ENCODE data around the gene BCL6B. TPM values are rescaled to one million over a fixed set of nuclear protein-coding genes. Genes with fewer than 3 reads are reported as not detected.
"Not testable (repeated sequence)": the region's sequence is repeated elsewhere in the genome, so short reads cannot be mapped to it uniquely, and the experiment has no call there.

Gene BCL6B, protein sequence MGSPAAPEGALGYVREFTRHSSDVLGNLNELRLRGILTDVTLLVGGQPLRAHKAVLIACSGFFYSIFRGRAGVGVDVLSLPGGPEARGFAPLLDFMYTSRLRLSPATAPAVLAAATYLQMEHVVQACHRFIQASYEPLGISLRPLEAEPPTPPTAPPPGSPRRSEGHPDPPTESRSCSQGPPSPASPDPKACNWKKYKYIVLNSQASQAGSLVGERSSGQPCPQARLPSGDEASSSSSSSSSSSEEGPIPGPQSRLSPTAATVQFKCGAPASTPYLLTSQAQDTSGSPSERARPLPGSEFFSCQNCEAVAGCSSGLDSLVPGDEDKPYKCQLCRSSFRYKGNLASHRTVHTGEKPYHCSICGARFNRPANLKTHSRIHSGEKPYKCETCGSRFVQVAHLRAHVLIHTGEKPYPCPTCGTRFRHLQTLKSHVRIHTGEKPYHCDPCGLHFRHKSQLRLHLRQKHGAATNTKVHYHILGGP
- total RNA-seq = 21.6 TPM

- no peak for DNase-seq (ENCODE audit: low spot score)
Observed at GRCh38 chr17:7022781-7023571, at the start of gene BCL6B. Gene BCL6B (plus strand): TSS chr17:7023050. CDS start chr17:7023672, 622 bp downstream.

DNA sequence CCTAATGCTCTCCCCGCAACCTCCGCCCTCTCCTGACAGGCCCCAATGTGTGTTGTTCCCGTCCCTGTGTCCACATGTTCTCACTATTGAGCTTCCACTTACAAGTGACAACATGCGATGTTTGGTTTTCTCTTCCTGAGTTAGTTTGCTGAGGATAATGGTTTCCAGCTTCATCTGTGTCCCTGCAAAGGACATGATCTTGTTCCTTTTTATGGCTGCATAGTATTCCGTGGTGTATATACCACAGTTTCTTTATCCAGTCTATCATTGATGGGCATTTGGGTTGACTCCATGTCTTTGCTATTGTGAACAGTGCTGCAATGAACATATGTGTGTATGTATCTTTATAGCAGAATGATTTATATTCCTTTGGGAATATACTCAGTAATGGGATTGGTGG, 43.4 kb upstream of the BCL6B start:
- DNase-seq (ENCODE audit: low spot score) = not testable (repeated sequence)

- no peak for DNase-seq (ENCODE audit: low spot score)
Observed at GRCh38 chr17:6981426-6981825, 41.4 kb upstream of the BCL6B start.

DNA sequence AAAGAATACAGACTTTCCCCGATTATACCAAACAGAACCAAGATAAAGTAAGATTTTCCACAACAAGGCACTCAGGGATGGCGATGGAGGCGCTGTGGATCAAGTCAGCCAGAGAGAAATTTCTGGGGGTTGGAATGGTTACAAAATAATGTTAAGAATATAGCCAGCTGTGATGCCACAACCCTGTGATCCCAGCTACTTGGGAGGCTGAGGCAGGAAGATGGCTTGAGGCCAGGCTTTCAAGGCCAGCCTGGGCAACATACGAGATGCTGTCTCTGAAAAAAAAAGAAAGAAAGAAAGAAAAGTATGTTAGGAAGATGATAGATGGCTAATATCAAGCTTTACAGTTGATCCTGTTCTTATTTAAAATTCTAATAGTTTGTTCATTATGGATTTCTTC, 37.6 kb upstream of the BCL6B start:
- no peak for DNase-seq (ENCODE audit: low spot score)

- no peak for DNase-seq (ENCODE audit: low spot score)
Observed at GRCh38 chr17:6986676-6987075, 36.2 kb upstream of the BCL6B start.

DNA sequence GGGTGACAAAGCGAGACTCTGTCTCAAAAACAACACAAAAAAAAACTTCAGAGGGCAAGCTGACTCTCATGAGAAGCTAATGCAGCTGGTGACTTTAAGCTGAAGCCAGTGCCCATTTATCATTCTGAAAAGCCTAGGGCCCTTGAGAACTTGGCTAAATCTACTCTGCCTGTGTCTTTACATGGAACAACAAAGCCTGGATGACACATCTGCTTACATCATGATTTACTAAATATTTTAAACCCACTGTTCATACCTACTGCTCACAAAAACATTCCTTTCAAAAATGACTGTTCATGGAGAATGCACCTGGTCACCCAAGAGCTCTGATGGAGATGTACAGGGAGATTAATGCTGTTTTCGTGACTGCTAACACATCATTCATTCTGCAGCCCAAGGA, 33.1 kb upstream of the BCL6B start:
- DNase-seq (ENCODE audit: low spot score) = no peak

- not testable (repeated sequence) for DNase-seq (ENCODE audit: low spot score)
Observed at GRCh38 chr17:6993613-6994056, 29.2 kb upstream of the BCL6B start.

DNA sequence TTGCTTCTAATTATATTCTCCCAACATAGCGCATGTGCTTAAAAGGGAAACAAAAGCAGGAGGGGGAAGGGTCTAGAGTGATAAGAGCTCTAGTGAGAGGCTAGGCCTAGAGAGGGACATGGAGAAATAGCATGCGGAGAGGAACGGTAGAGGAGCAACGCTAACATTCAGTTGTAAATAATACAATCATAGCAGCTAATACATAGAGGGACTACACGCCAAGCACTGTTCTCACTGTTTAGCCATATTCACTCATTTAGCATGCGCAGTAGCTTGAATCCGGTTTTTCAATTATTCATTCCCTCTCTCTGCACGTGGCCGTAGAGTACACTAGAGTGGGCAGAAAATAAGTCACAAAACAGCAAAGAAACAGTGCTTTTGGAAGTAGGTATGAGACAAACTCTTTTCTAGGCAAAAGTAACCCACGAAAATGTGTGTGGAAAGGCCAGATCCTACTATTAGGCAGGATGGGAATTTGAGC, 28.7 kb upstream of the BCL6B start:
- no peak for DNase-seq (ENCODE audit: low spot score)

DNA sequence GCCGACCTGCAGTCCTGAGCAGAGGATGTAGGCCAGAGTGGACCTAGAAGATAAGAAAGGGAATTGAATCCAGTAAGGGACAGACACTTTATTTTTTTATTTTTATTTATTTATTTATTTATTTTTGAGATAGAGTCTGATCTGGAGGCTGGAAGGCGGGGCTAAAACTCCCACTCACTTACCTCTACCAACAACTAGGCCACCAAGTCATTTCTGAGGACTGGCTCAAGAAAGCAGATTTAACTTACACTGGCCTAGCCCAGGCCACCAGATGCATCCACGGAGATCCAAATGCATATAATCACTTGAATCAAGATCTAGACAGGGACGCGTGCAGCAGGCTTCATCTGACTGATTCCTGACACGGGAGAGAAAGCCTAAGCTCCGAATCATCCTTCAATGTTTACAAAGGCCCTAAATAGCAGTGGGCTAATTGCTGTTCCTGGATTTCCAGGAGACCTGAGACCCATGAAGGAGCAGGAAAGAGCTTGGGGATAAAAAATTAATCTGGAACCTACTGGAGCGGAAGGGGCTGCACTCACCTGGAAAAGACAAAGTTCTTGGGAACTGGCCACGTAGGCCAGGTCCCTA, 28.1 kb upstream of the BCL6B start:
- no peak for DNase-seq (ENCODE audit: low spot score)

GRCh38 chr17:6995500-6996255, 27.2 kb upstream of the BCL6B start, which contains the start of gene ALOX12:
Gene ALOX12 (plus strand): TSS chr17:6996049. CDS start chr17:6996118, 69 bp downstream.
- peak; percentile 80 for DNase-seq (ENCODE audit: low spot score)

GRCh38 chr17:6996256-6997011, 26.4 kb upstream of the BCL6B start:
- no peak for DNase-seq (ENCODE audit: low spot score)

DNA sequence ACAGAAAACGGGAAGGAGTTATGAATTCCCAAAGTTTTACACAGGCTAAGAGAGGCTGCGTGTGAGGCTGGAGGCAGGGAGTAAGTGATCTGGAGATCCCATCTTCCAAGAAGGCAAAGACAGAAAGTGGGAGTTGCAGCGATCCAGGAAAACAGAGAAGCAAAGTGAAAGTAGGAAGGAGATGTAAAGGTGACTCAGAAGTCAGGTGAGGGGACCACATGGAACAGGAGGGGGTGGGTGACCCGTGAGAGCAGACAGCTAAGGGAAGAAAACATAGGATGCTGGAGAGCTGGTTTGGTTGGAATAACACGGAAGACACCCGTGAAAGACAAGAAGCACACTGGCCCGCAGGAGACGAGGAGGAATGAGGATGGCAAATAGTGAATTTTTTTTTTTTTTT, 25.7 kb upstream of the BCL6B start:
- no peak for DNase-seq (ENCODE audit: low spot score)

- DNase-seq (ENCODE audit: low spot score) = no peak
Observed at GRCh38 chr17:6998855-6999508, 23.9 kb upstream of the BCL6B start.

DNA sequence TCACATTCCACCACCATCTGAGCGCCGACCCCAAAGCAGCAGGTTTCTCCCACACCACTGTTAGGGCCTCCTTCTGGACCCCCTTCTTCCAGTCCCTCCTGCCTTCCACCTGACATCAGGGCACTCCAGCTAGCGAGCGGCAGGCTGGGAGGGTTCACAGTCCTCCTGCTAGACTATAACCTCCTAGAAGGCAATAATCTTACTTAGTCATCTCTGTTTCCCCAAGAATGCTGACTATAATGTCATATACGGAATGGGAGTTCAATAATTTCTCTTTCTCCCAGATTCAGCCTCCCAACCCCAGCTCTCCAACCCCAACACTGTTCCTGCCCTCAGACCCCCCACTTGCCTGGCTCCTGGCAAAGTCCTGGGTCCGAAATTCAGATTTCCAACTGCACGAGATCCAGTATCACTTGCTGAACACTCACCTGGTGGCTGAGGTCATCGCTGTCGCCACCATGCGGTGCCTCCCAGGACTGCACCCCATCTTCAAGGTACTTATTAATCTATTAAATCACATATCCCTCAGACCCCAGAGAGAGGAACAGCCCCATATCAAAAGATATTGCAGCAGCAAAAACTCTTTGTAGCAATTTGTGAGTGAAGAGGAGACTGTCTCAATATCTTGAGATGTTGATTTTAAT, 21.4 kb upstream of the BCL6B start:
- no peak for DNase-seq (ENCODE audit: low spot score)

GRCh38 chr17:7002288-7003047, 20.4 kb upstream of the BCL6B start:
- no peak for DNase-seq (ENCODE audit: low spot score)

GRCh38 chr17:7003745-7004144, 19.1 kb upstream of the BCL6B start:
- no peak for DNase-seq (ENCODE audit: low spot score)

- DNase-seq (ENCODE audit: low spot score) = no peak
Observed at GRCh38 chr17:7004398-7005253, 18.2 kb upstream of the BCL6B start.

- no peak for DNase-seq (ENCODE audit: low spot score)
Observed at GRCh38 chr17:7005716-7006115, 17.1 kb upstream of the BCL6B start.
